ENCODE data around the gene MPDZ. TPM values are rescaled to one million over a fixed set of nuclear protein-coding genes. Genes with fewer than 3 reads are reported as not detected.

The MPDZ gene
- total RNA-seq, 1 experiment from 2014 or later, result 15.3 TPM

GRCh38 chr9:13270734-13271133 is 8.8 kb downstream of the MPDZ start:
- POLR2A ChIA-PET (ENCODE audit: unreplicated experiment), result no interaction called here

GRCh38 chr9:13269589-13270452 is 9.7 kb downstream of the MPDZ start:
- Histone ChIP-seq H3F3A (ENCODE audit: insufficient read depth, low read depth) (peaks cover 7% of the 10 kb centered on the region; the same call in 1 of the 2 replicates), H3K27ac (no peak overlapping the region), H3K27me3 (ENCODE audit: insufficient read depth, low read depth) (no peaks in the 10 kb centered on the region), H3K4me3 (no peak overlapping the region), H3K36me3 (ENCODE audit: low read depth) (no peaks in the 10 kb centered on the region), H3K79me2 (ENCODE audit: low read depth) (peaks cover 2% of the 10 kb centered on the region; the same call in 1 of the 2 replicates), H3K9me3 (ENCODE audit: insufficient read depth, low read depth) (no peaks in the 10 kb centered on the region), H3K9me2 (ENCODE audit: insufficient read depth) (no peaks in the 10 kb centered on the region), H3K4me1 (replicated peaks; ENCODE audit: insufficient read depth) (peaks cover 14% of the 10 kb centered on the region), H4K20me1 (ENCODE audit: insufficient read depth) (no peaks in the 10 kb centered on the region), H2AFZ (no peak overlapping the region), H3K4me2 (no peak overlapping the region)
- ChIA-PET CTCF (no interaction called here), POLR2A (ENCODE audit: unreplicated experiment) (no interaction called here)
- no peak for DNase-seq
- intact Hi-C loops (cut with micrococcal nuclease; ENCODE audit: unreplicated experiment), result no loop called here
- BruUV-seq (replicated peaks), result no TSS peak
- TF ChIP-seq EZH2 (IDR thresholded peaks at IDR 0.05; ENCODE audit: low read depth), result no peak
- TF ChIP-seq, protein P1, sequence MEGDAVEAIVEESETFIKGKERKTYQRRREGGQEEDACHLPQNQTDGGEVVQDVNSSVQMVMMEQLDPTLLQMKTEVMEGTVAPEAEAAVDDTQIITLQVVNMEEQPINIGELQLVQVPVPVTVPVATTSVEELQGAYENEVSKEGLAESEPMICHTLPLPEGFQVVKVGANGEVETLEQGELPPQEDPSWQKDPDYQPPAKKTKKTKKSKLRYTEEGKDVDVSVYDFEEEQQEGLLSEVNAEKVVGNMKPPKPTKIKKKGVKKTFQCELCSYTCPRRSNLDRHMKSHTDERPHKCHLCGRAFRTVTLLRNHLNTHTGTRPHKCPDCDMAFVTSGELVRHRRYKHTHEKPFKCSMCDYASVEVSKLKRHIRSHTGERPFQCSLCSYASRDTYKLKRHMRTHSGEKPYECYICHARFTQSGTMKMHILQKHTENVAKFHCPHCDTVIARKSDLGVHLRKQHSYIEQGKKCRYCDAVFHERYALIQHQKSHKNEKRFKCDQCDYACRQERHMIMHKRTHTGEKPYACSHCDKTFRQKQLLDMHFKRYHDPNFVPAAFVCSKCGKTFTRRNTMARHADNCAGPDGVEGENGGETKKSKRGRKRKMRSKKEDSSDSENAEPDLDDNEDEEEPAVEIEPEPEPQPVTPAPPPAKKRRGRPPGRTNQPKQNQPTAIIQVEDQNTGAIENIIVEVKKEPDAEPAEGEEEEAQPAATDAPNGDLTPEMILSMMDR (conservative IDR thresholded peaks at IDR 0.05), result no peak

More at GRCh38 chr9:13270734-13271133, 8.8 kb downstream of the MPDZ start:
- Histone ChIP-seq H4K20me1 (ENCODE audit: insufficient read depth) (no peaks in the 10 kb centered on the region), H3K27me3 (ENCODE audit: insufficient read depth, low read depth) (no peaks in the 10 kb centered on the region), H3K79me2 (ENCODE audit: low read depth) (peaks cover 5% of the 10 kb centered on the region; the same call in 1 of the 2 replicates), H3F3A (ENCODE audit: insufficient read depth, low read depth) (peaks cover 7% of the 10 kb centered on the region; the same call in 1 of the 2 replicates), H2AFZ (no peak overlapping the region), H3K9me2 (ENCODE audit: insufficient read depth) (no peaks in the 10 kb centered on the region), H3K4me1 (replicated peaks; ENCODE audit: insufficient read depth) (peaks cover 22% of the 10 kb centered on the region), H3K27ac (no peak overlapping the region), H3K4me3 (no peak overlapping the region), H3K4me2 (no peak overlapping the region), H3K36me3 (ENCODE audit: low read depth) (no peaks in the 10 kb centered on the region), H3K9me3 (ENCODE audit: insufficient read depth, low read depth) (no peaks in the 10 kb centered on the region)
- intact Hi-C loops (cut with micrococcal nuclease; ENCODE audit: unreplicated experiment), result no loop called here
- TF ChIP-seq, protein P1 (conservative IDR thresholded peaks at IDR 0.05), result no peak
- no peak for TF ChIP-seq EZH2 (IDR thresholded peaks at IDR 0.05; ENCODE audit: low read depth)
- CTCF ChIA-PET, result no interaction called here
- no peak for DNase-seq
- no TSS peak for BruUV-seq (replicated peaks)

DNA sequence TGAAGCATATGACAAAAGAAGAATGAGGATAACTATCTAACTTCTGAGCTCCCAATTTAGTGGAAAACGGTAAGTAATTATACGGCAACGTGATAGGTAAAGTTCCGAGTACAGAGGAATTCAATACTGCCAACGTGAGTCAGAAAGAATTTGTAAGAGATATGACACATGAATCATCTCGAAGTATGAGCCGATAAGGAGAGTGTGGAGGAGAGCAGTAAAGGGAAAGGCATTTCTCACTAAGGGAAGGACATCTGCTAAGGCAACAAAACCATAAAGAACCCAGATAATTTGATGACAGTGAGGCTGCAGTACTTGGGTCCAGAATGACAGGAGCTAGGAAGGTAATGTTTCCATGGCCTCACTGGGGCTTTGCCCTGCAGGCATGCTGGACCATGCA is 11.0 kb downstream of the MPDZ start:
- peak in 1 of 2 experiments; percentile 65 for DNase-seq
- no peaks in the 10 kb centered on the region for H3K9me2 ChIP-seq (ENCODE audit: insufficient read depth)
- ChIA-PET CTCF (no interaction called here), POLR2A (ENCODE audit: unreplicated experiment) (no interaction called here)
- no peaks in the 10 kb centered on the region for H3K36me3 ChIP-seq (ENCODE audit: low read depth)
- H4K20me1 ChIP-seq (ENCODE audit: insufficient read depth), result no peaks in the 10 kb centered on the region
- no peak overlapping the region for H2AFZ ChIP-seq
- peaks cover 11% of the 10 kb centered on the region; the same call in 1 of the 2 replicates for H3K4me1 ChIP-seq (replicated peaks; ENCODE audit: insufficient read depth)
- no peaks in the 10 kb centered on the region for H3K27me3 ChIP-seq (ENCODE audit: insufficient read depth, low read depth)
- H3K79me2 ChIP-seq (ENCODE audit: low read depth), result no peaks in the 10 kb centered on the region; the same call in 1 of the 2 replicates
- peak overlapping the region; percentile 14; the same call in 1 of the 2 replicates for H3K27ac ChIP-seq
- no peak overlapping the region for H3K4me3 ChIP-seq
- intact Hi-C loops (cut with micrococcal nuclease; ENCODE audit: unreplicated experiment), result no loop called here
- H3K9me3 ChIP-seq (ENCODE audit: insufficient read depth, low read depth), result no peaks in the 10 kb centered on the region
- peaks cover 7% of the 10 kb centered on the region; the same call in 1 of the 2 replicates for H3F3A ChIP-seq (ENCODE audit: insufficient read depth, low read depth)
- TF ChIP-seq, protein P1 (conservative IDR thresholded peaks at IDR 0.05), result no peak
- TF ChIP-seq EZH2 (IDR thresholded peaks at IDR 0.05; ENCODE audit: low read depth), result no peak
- no peak overlapping the region for H3K4me2 ChIP-seq
- BruUV-seq (replicated peaks), result no TSS peak
